Activated CD8-positive, alpha-beta memory T cell treated with anti-CD3 and anti-CD28 coated beads for 24 hours (primary cell): ENCODE results near the gene PRKG1.

Source experiments
- DNase-seq: peaks from one replicate; pipeline ENCODE4 v3.0.0-alpha.2; 2020

Gene PRKG1

GRCh38 chr10:51077074-51077473, 2.8 kb downstream of the PRKG1 start:
- no peak for DNase-seq

GRCh38 chr10:51077507-51077906, 3.2 kb downstream of the PRKG1 start:
- DNase-seq, result no peak

- DNase-seq, result no peak
Measured at GRCh38 chr10:51079331-51079730, 5.0 kb downstream of the PRKG1 start.

- DNase-seq, result no peak
Measured at GRCh38 chr10:51079766-51080165, 5.5 kb downstream of the PRKG1 start.

GRCh38 chr10:51080311-51081006, 6.2 kb downstream of the PRKG1 start:
- DNase-seq, result no peak

GRCh38 chr10:51082857-51083256, 8.6 kb downstream of the PRKG1 start:
- DNase-seq, result no peak

- no peak for DNase-seq
Measured at GRCh38 chr10:51083356-51083853, 9.1 kb downstream of the PRKG1 start.

- no peak for DNase-seq
Measured at GRCh38 chr10:51085204-51085603, 10.9 kb downstream of the PRKG1 start.

- no peak for DNase-seq
Measured at GRCh38 chr10:51086710-51087109, 12.4 kb downstream of the PRKG1 start.

GRCh38 chr10:51087114-51087513, 12.8 kb downstream of the PRKG1 start:
- no peak for DNase-seq

GRCh38 chr10:51090190-51090589, 15.9 kb downstream of the PRKG1 start:
- no peak for DNase-seq

GRCh38 chr10:51092402-51092801, 18.1 kb downstream of the PRKG1 start:
- no peak for DNase-seq

- no peak for DNase-seq
Measured at GRCh38 chr10:51095444-51095843, 21.2 kb downstream of the PRKG1 start.

- DNase-seq, result no peak
Measured at GRCh38 chr10:51097546-51097945, 23.3 kb downstream of the PRKG1 start.

- DNase-seq, result no peak
Measured at GRCh38 chr10:51100221-51100620, 25.9 kb downstream of the PRKG1 start.

GRCh38 chr10:51103554-51104217, 29.4 kb downstream of the PRKG1 start:
- no peak for DNase-seq

- DNase-seq, result no peak
Measured at GRCh38 chr10:51106311-51106945, 32.1 kb downstream of the PRKG1 start.

- DNase-seq, result no peak
Measured at GRCh38 chr10:51108406-51108805, 34.1 kb downstream of the PRKG1 start.

GRCh38 chr10:51109801-51110533, 35.7 kb downstream of the PRKG1 start:
- DNase-seq, result no peak

- DNase-seq, result no peak
Measured at GRCh38 chr10:51112013-51112412, 37.7 kb downstream of the PRKG1 start.

GRCh38 chr10:51113007-51113406, 38.7 kb downstream of the PRKG1 start:
- no peak for DNase-seq

- no peak for DNase-seq
Measured at GRCh38 chr10:51117053-51117660, 42.9 kb downstream of the PRKG1 start.

GRCh38 chr10:51117794-51118193, 43.5 kb downstream of the PRKG1 start:
- DNase-seq, result no peak
